C4-2B (cell line): ENCODE data around the gene SMC3.

ENCODE experiments used
- ZFX ChIP-seq: fragments of 450-650 bp; IDR thresholded peaks from 2 replicates; pipeline ENCODE4 v1.6.1; 2017
- TF ChIP-seq, protein P1 (sequence below): fragments of 450-650 bp; conservative IDR thresholded peaks from 2 replicates; pipeline ENCODE4 v1.5.1; 2017; ENCODE audit warnings: mild to moderate bottlenecking

DNA sequence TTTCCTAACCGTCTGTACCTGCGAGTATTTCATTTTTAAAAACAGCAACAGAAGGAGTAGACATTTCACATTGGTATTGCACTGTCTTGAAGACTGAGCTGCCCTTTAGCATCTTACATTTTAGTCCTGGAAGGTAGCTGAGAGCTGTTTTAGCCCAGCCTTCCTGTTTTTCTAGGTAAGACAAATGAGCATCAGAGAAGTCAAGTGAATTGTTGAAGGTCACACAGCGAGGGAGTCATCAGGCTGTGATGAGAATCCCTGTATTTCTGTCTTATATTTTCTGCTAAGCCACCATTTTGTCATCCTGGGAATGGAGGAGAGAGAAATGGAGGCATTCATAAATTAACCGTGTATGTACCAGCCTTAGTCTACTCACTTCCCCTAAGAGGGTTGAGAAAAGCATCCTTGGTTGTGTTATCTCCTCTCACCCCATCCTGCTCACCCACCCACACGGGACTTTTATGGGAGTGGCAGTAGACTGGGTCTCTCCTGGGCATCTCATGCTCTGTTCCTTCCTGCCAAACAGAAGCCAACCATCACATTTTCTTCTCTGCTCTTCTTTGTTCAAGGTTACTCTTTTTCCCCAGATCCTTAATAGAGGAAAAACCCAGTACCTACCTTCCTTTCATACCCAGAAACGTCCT is 85.1 kb downstream of the SMC3 start:
- TF ChIP-seq, protein P1, sequence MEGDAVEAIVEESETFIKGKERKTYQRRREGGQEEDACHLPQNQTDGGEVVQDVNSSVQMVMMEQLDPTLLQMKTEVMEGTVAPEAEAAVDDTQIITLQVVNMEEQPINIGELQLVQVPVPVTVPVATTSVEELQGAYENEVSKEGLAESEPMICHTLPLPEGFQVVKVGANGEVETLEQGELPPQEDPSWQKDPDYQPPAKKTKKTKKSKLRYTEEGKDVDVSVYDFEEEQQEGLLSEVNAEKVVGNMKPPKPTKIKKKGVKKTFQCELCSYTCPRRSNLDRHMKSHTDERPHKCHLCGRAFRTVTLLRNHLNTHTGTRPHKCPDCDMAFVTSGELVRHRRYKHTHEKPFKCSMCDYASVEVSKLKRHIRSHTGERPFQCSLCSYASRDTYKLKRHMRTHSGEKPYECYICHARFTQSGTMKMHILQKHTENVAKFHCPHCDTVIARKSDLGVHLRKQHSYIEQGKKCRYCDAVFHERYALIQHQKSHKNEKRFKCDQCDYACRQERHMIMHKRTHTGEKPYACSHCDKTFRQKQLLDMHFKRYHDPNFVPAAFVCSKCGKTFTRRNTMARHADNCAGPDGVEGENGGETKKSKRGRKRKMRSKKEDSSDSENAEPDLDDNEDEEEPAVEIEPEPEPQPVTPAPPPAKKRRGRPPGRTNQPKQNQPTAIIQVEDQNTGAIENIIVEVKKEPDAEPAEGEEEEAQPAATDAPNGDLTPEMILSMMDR = no peak
- TF ChIP-seq ZFX = no peak
